GM12875 (cell line): Measurements from ENCODE around the gene DPT.

Experiments
- H3K4me3 ChIP-seq: one replicate; pipeline ENCODE4 v1.5.1; 2011; ENCODE audit warnings: low read depth, low read length, control low read depth
- CTCF ChIP-seq: IDR thresholded peaks from 2 replicates; pipeline ENCODE4 v1.5.1; 2011; ENCODE audit warnings: low read depth, mild to moderate bottlenecking, control low read depth, inconsistent platforms, low read length, moderate library complexity, borderline replicate concordance; ENCODE audit not compliant: insufficient read depth

DPT gene

GRCh38 chr1:168664069-168664834, 64.8 kb downstream of the DPT start:
- H3K4me3 ChIP-seq: no peak overlapping the region
- TF ChIP-seq CTCF: no peak

- no peak for TF ChIP-seq CTCF
- no peak overlapping the region for H3K4me3 ChIP-seq
Measured at GRCh38 chr1:168656485-168656884, 72.5 kb downstream of the DPT start.

- no peak overlapping the region for H3K4me3 ChIP-seq
- no peak for TF ChIP-seq CTCF
Measured at GRCh38 chr1:168654198-168654915, 74.6 kb downstream of the DPT start.

- no peak overlapping the region for H3K4me3 ChIP-seq
- no peak for TF ChIP-seq CTCF
Measured at GRCh38 chr1:168653567-168653966, 75.4 kb downstream of the DPT start.

GRCh38 chr1:168645721-168646120, 83.3 kb downstream of the DPT start:
- TF ChIP-seq CTCF: no peak
- no peak overlapping the region for H3K4me3 ChIP-seq
